SH-SY5Y (cell line): Measurements from ENCODE around the gene GNAI3.

Experiments
- GATA2 ChIP-seq: IDR thresholded peaks from 2 replicates; pipeline ENCODE4 v1.6.1; 2011; ENCODE audit warnings: mild to moderate bottlenecking, low read depth, low read length
- GATA3 ChIP-seq: IDR thresholded peaks from 2 replicates; pipeline ENCODE4 v1.6.1; 2011; ENCODE audit warnings: low read depth, mild to moderate bottlenecking, low read length, moderate library complexity

DNA sequence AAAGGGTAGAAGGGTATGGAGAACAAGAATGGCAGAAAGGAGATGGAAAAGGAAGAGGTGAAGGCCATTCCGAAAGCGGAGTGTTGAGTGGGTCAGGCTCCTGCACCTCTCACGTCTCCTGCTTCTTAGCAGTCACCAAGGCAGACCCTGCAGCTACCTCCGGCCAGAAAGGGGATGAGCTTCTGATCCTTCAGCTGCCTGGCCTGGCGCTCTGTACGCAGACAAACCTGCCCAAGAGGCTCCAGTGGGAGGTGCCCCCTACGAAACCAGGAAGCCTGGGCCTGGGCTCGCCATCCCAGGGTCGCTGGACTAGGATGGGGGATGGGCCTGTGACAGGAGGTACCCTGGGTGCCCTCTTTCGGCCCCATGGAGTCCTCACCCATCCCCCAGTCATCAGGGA lies 5.8 kb upstream of the GNAI3 start:
- no peak for TF ChIP-seq GATA2
- TF ChIP-seq GATA3 = no peak
